ENCODE measurements around the gene B3GNT8. TPM values are rescaled to one million over a fixed set of nuclear protein-coding genes. Genes with fewer than 3 reads are reported as not detected.
A peak's percentile ranks its signal among the peaks of the same experiment; 100 is the strongest.
"Not testable (repeated sequence)": the region's sequence is repeated elsewhere in the genome, so short reads cannot be mapped to it uniquely, and the experiment has no call there.

B3GNT8 gene
- total RNA-seq, 1 donor from 2014 or later, result 0.35 TPM

DNA sequence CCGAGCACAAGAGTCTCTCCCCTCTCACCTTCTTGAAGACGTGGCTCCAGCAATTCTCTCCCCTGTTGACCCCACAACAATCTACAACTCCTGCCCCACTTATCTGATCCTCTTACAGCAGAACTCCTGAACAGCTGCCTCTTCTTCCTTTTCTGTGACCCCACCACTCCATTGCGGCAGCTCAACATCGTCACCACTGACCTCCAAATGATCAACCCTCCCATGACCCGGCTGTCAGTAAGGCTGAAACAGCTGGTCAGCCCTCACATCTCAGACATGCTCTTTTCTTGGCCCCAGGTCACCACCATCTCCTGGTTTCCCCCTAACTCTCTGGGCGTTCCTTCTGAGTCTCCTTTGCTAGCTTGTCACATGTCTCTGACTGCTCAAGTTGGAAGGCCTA, 31.8 kb downstream of the B3GNT8 start:
- Mint-ChIP-seq H3K27ac (ENCODE audit: unreplicated experiment) (peak overlapping the region; percentile 8), H3K4me3 (ENCODE audit: unreplicated experiment) (peak overlapping the region; percentile 46), H3K27me3 (ENCODE audit: unreplicated experiment) (no peaks in the 10 kb centered on the region), H3K36me3 (ENCODE audit: unreplicated experiment) (peaks cover 2% of the 10 kb centered on the region), H3K4me1 (ENCODE audit: unreplicated experiment) (peaks cover 30% of the 10 kb centered on the region), H3K9me3 (ENCODE audit: unreplicated experiment) (no peaks in the 10 kb centered on the region)
- DNase-seq (ENCODE audit: extremely low spot score, unreplicated experiment), result no peak
- TF ChIP-seq, protein P1, sequence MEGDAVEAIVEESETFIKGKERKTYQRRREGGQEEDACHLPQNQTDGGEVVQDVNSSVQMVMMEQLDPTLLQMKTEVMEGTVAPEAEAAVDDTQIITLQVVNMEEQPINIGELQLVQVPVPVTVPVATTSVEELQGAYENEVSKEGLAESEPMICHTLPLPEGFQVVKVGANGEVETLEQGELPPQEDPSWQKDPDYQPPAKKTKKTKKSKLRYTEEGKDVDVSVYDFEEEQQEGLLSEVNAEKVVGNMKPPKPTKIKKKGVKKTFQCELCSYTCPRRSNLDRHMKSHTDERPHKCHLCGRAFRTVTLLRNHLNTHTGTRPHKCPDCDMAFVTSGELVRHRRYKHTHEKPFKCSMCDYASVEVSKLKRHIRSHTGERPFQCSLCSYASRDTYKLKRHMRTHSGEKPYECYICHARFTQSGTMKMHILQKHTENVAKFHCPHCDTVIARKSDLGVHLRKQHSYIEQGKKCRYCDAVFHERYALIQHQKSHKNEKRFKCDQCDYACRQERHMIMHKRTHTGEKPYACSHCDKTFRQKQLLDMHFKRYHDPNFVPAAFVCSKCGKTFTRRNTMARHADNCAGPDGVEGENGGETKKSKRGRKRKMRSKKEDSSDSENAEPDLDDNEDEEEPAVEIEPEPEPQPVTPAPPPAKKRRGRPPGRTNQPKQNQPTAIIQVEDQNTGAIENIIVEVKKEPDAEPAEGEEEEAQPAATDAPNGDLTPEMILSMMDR (IDR thresholded peaks at IDR 0.05), result no peak

DNA sequence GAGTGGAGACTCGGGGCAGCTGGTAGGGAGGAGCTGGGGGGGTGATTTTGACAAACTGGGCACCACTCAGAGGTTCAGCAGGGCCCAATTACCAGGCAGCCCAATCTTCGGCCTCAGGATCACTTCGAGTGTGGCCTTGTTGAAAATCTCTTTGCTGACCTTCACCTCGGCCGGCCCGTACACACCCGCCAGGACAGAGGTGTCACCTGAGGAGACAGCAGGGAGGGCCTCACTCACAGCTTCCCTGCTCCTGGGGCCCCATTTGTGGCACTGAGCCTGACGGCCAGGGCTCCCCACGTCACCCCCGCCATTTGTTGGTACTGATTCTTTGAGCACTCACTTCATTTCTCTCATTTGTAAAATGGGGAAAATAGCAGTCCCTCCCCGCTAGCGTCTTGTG, 34.4 kb downstream of the B3GNT8 start:
- DNase-seq (ENCODE audit: extremely low spot score, unreplicated experiment), result no peak
- no peaks in the 10 kb centered on the region for H3K9me3 Mint-ChIP-seq (ENCODE audit: unreplicated experiment)
- H3K4me1 Mint-ChIP-seq (ENCODE audit: unreplicated experiment), result peaks cover 15% of the 10 kb centered on the region
- H3K36me3 Mint-ChIP-seq (ENCODE audit: unreplicated experiment), result peaks cover 2% of the 10 kb centered on the region
- no peak overlapping the region for H3K4me3 Mint-ChIP-seq (ENCODE audit: unreplicated experiment)
- H3K27me3 Mint-ChIP-seq (ENCODE audit: unreplicated experiment), result no peaks in the 10 kb centered on the region
- TF ChIP-seq, protein P1 (IDR thresholded peaks at IDR 0.05), result no peak
- H3K27ac Mint-ChIP-seq (ENCODE audit: unreplicated experiment), result no peak overlapping the region

DNA sequence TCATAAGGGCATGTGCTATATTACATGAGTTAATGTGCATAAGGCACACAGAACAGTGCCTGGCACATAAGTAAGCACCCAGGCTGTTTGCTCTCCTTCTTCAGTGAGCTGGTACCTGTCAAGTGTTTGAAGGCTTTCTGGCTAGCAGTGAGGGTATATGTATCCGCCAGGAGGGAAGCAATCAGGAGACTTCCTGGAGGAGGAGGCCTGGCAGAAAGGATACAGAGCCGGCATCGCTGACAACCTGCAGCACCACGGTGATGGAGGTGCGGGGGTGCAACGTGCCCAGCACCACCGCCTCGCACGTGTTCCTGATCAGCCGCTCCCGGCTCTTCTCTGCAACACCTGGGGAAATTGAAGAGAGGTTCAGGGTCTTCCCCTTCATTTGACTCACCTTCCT, 35.6 kb downstream of the B3GNT8 start:
- Mint-ChIP-seq H3K9me3 (ENCODE audit: unreplicated experiment) (no peaks in the 10 kb centered on the region), H3K27me3 (ENCODE audit: unreplicated experiment) (no peaks in the 10 kb centered on the region), H3K4me1 (ENCODE audit: unreplicated experiment) (peaks cover 10% of the 10 kb centered on the region), H3K36me3 (ENCODE audit: unreplicated experiment) (peaks cover 3% of the 10 kb centered on the region), H3K27ac (ENCODE audit: unreplicated experiment) (no peak overlapping the region), H3K4me3 (ENCODE audit: unreplicated experiment) (no peak overlapping the region)
- TF ChIP-seq, protein P1 (IDR thresholded peaks at IDR 0.05), result no peak
- no peak for DNase-seq (ENCODE audit: extremely low spot score, unreplicated experiment)

DNA sequence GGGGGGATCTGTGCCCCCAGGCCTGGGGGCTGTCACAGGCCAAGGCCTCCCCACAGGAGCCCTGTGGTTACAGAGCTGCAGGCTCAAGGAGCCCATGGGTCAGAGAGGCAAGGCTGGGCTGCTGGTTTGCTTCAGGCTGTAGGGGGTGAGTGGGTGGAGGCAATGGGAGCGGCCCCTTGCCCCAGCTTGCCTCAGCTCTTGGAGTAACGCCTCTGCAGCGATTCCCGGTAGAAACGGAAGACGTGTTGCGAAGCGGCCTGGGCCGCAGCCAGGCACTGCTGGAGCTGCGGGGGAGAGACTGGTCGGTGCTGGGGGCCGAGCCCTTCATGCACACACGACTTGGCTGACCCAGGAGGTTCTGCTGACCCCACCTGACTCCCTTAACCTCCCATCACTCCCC, 40.7 kb downstream of the B3GNT8 start:
- Mint-ChIP-seq H3K27ac (ENCODE audit: unreplicated experiment) (no peak overlapping the region), H3K27me3 (ENCODE audit: unreplicated experiment) (no peaks in the 10 kb centered on the region), H3K4me1 (ENCODE audit: unreplicated experiment) (no peaks in the 10 kb centered on the region), H3K36me3 (ENCODE audit: unreplicated experiment) (peaks cover 10% of the 10 kb centered on the region), H3K9me3 (ENCODE audit: unreplicated experiment) (no peaks in the 10 kb centered on the region), H3K4me3 (ENCODE audit: unreplicated experiment) (no peak overlapping the region)
- TF ChIP-seq, protein P1 (IDR thresholded peaks at IDR 0.05), result no peak
- no peak for DNase-seq (ENCODE audit: extremely low spot score, unreplicated experiment)

DNA sequence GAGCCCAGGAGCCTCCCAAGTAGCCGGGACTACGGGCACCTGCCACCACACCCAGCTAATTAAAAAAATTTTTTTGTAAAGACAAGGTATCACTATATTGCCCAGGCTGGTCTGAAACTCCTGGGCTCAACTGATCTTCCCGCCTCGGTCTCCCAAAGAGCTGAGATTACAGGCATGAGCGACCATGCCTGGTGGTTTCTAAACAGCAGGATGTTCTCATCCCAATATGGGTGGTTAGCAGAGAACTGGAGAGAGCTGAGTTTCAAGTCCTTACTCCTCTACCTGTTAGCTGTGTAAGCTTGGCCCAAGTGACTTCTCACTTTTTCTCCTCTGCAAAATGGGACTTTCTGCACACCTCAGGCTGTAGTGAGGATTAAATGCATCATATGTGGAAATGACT, 42.8 kb downstream of the B3GNT8 start:
- H3K4me1 Mint-ChIP-seq (ENCODE audit: unreplicated experiment), result no peaks in the 10 kb centered on the region
- H3K4me3 Mint-ChIP-seq (ENCODE audit: unreplicated experiment), result no peak overlapping the region
- H3K27ac Mint-ChIP-seq (ENCODE audit: unreplicated experiment), result no peak overlapping the region
- H3K36me3 Mint-ChIP-seq (ENCODE audit: unreplicated experiment), result peaks cover 8% of the 10 kb centered on the region
- no peaks in the 10 kb centered on the region for H3K9me3 Mint-ChIP-seq (ENCODE audit: unreplicated experiment)
- TF ChIP-seq, protein P1 (IDR thresholded peaks at IDR 0.05), result no peak
- DNase-seq (ENCODE audit: extremely low spot score, unreplicated experiment), result no peak
- no peaks in the 10 kb centered on the region for H3K27me3 Mint-ChIP-seq (ENCODE audit: unreplicated experiment)

DNA sequence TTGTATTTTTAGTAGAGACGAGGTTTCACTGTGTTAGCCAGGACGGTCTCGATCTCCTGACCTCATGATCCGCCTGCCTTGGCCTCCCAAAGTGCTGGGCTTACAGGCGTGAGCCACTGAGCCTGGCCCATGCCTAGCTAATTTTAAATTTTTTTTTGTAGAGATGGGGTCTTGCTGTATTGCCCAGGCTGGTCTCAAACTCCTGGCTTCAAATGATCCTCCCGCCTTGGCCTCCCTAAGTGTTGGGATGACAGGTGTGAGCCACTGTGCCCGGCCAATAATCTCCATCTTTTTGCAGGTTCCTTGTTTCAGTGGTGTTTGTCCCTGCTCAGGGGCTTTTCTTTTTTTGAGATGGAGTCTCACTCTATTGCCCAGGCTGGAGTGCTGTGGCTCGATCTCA, 45.6 kb downstream of the B3GNT8 start:
- H3K4me1 Mint-ChIP-seq (ENCODE audit: unreplicated experiment); H3K27ac Mint-ChIP-seq (ENCODE audit: unreplicated experiment); H3K4me3 Mint-ChIP-seq (ENCODE audit: unreplicated experiment); H3K9me3 Mint-ChIP-seq (ENCODE audit: unreplicated experiment); DNase-seq (ENCODE audit: extremely low spot score, unreplicated experiment); H3K36me3 Mint-ChIP-seq (ENCODE audit: unreplicated experiment); H3K27me3 Mint-ChIP-seq (ENCODE audit: unreplicated experiment): not testable (repeated sequence)

Measured in osteocyte (in vitro differentiated cells).